Amniotic stem cell (primary cell): ENCODE data around the gene FCMR.
"Not testable (repeated sequence)": the region's sequence is repeated elsewhere in the genome, so short reads cannot be mapped to it uniquely, and the experiment has no call there.

Source experiments
- DNase-seq: peaks from one replicate; lab custom pipeline; 2025; lab: John Stamatoyannopoulos, UW

The FCMR gene

GRCh38 chr1:206949641-206950040, 27.9 kb upstream of the FCMR start:
- DNase-seq: no peak

DNA sequence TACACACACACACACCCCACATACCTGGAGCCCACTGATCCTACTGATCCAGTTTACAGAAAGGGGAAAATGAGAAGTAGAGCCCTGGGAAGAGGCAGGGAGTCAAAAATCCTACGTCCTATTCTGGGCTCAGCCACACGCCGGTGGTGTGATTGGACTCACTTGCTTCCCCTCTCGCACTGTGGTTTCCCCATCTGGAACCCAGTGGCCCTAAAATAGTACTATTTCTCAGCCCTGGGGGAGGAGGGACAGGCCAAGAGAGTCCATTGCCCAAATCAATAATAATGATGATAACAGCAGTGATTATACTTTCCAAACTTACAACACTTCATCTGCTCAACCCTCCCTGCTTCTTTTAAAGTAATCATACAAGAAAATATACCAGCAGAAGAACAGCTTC, 27.5 kb upstream of the FCMR start:
- DNase-seq: no peak

DNA sequence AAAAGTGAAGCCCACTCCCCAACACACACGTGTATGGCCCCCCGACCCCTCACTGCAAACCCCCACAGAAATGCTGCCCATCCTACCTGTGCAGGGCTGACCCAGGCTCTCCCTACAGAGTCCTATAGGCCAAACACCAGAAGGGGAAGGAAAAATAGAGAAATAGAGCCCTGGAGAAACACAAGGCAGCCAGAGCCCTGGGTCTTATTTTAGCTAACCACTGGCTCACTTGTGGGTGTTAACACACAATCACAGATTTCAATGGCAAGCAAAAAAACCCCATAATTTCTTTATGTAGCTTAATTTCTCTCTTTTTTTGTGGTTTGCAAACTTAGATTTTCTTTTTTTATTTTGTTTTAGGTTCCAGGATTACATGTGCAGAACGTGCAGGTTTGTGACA, 25.5 kb upstream of the FCMR start:
- DNase-seq: no peak

DNA sequence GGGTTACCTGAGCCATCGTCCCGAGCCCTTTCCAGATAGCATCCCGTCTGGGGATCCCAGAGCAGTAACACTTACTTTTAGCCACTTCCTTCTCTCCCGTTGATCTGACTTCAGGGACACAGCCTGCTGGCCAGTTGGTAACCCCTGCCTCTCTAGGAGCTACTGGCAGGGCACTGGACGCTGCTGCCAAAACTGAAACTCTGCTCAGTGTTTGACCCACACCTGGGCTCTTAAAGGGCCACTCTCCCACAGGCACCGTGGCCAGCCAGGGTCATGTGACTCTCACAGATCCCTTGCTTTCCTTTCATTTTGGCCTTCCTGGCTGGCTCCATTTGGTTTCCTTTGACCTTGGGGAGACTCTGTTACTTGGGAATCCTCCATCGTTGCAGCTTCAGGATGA, 24.5 kb upstream of the FCMR start, which contains the start of gene PIGR:
Gene PIGR, minus strand, starts transcription at position 206 of the 400 bp plus-strand sequence. CDS start 5,935 bp downstream, outside the sequence.
- no peak for DNase-seq

DNA sequence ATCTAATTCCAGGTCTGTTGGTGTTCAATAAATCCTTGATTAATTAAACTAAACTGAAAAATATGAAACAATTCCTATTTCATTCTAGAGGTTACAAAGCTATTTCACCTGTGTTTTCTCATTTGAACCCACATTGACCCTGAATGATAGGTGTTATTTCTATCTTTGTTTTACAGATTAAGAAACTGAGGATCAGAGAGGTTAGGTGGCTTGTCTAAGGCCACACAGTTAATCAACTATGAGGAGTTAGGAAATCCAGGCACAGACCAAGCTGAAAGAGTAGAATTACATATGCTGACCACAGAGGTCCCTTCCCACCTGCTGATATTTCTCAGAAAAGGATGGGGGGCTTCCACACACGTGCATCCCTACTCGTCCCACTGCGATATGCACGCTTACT, 24.0 kb upstream of the FCMR start:
- DNase-seq: no peak

- no peak for DNase-seq
Measured at GRCh38 chr1:206944703-206945102, 23.0 kb upstream of the FCMR start.

GRCh38 chr1:206941766-206942418, 20.2 kb upstream of the FCMR start:
- no peak for DNase-seq

- no peak for DNase-seq
Measured at GRCh38 chr1:206940588-206940936, 18.8 kb upstream of the FCMR start.

DNA sequence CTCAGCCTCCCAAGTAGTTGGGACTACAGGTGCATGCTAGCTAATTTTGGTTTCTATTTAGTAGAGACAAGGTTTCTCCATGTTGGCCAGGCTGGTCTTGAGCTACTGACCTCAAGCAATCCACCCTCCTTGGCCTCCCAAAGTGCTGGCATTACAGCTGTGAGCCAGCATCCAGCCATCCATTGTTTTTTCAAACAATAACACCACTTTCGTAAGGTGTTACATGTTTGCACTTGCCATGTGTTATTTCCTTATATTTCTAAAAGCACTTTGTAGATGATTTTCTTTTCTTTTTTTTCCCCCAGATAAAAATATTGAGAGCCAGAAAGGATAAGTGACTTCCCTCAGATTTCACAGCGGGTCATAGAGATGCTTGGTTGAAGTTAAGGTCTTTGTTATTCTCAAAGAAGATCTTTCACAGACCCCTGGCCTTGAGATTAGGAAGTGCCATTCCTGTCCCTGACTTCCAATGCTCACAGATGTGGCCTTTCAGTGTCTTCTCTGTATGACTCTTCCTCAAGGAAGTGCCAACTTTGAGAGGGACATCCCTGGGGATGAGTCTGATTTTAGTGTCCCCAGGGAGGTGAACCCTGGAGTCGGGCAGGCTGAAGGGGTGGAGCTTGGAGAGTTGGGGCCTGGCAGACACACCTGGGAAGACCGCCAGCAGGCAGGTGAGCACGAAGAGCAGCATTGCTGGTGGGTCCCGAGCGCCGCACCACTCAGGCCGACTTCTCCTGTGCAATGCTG, 18.3 kb upstream of the FCMR start:
- no peak for DNase-seq

- DNase-seq: no peak
Measured at GRCh38 chr1:206939131-206939530, 17.4 kb upstream of the FCMR start.

DNA sequence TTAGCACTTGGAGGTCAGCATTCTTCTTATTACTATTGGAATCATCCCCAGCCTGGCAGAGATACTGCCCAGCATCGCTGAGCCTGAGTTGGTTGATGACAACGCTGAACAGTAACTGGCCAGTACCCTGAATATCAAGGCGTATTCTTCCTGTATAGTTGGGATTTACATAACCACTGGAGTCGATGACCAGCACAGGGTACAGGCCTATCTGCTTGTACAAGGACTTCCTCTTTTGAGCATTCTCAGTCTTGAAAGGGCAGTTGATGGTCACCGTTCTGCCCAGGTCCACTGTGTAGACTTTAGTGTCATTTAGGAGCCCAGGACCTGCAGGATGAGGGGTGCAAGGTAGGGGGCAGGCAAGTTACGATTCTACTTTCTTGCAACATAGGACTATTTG, 15.7 kb upstream of the FCMR start:
- DNase-seq: no peak

DNA sequence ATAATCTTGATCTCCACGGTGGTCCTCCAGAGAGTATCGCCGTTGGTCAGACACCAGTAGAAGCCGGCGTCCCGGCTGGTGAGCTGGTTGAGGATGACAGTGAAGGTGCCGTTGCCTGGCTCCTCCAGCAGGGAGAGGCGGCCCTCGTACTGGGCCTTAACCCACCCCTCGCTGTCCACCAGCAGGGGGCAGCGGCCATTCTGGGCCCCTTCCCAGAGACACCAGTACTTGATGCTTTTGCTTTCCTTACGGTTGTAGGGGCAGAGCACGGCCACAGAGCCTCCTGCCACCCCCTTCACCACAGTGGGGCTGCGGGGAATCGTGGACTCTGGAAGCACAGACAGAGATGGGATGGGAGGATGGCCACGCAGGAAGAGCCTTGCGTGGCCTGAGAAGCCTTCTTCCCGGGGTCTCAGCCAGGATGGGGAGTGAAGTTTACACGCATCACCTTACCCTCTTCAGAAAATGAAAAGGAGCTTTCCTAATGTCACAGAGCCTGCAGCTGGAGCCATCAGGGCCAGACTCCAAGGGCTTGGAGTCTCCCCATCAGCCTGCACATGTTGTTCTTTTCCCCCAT, 13.8 kb upstream of the FCMR start:
- DNase-seq: no peak

DNA sequence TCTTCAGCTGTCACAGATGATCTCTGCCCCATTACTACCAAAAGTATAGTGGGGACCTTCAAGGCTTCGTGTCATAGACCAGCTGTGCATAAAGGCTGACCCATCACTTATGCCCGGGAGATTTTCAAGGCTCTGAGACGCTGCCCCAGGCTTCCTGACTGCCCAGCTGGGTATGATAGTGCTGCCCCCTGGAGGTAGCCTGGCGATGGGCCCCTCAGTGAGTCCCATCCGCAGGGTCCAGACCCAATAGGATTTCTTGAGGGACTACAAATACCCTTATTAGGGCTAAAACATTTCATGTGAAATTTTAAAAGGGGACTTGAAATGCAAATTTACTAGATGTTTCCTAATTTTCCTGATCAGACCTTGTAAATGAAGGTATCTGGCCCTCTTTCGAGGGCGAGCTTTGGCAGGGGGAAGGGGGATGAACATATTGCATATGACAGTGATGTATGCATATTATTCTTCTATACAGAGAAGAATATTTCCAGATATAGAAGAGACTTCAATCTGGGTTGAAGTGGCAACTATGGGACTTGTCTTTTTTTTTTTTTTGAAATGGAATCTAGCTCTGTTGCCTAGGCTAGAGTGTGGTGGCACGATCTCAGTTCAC, 11.7 kb upstream of the FCMR start:
- DNase-seq: no peak

DNA sequence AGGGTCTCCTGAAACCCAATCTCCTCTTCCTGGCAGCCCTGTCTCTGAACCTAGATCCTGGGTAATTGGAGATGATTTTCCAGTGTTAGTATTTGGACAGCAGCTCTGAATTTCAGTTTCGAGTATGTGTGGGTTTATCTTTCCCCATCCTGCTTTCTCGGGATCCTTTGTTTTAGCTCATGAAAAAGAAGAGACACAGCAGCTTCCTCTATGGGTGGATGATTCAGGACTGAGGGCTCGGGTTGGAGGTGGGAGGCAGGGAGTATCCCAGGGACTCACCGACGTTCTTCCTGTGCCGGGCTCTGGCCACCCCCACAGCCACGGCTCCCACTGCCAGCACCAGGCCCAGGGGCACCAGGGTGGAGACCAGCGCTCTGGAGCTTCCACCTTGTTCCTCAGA, 10.4 kb upstream of the FCMR start:
- no peak for DNase-seq

- no peak for DNase-seq
Measured at GRCh38 chr1:206931709-206932108, 10.0 kb upstream of the FCMR start.

DNA sequence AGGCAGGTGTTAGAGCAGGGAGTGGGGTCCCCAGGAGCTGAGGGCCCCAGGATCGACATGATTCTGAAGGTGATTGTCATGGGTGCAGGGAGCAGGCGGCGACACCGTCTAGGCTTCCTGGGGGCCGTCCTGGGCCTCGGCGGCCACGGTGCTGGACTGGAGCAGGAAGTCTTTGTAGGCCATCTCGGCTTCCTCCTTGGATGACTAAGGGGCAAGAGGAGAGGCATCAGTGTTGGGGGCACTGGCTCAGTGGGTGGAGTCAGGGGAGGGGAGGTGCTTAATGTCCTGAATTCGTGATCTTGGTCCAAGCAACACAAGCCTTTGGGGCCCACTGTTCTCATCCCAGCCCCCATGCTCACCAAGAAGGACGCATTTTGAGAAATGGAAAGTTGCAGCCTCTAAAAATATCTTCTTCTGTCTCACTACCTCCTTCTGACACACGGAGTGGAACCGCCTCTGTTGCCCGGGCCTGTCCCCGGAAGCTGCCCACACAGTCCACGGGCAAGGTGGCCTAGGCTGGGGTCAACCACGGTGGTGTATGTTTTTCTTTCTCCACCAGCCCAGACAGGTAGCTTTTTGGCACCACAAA, 8.6 kb upstream of the FCMR start:
- DNase-seq: no peak

GRCh38 chr1:206929524-206929923, 7.8 kb upstream of the FCMR start:
- DNase-seq: no peak

- no peak for DNase-seq
Measured at GRCh38 chr1:206926286-206926685, 4.5 kb upstream of the FCMR start.

DNA sequence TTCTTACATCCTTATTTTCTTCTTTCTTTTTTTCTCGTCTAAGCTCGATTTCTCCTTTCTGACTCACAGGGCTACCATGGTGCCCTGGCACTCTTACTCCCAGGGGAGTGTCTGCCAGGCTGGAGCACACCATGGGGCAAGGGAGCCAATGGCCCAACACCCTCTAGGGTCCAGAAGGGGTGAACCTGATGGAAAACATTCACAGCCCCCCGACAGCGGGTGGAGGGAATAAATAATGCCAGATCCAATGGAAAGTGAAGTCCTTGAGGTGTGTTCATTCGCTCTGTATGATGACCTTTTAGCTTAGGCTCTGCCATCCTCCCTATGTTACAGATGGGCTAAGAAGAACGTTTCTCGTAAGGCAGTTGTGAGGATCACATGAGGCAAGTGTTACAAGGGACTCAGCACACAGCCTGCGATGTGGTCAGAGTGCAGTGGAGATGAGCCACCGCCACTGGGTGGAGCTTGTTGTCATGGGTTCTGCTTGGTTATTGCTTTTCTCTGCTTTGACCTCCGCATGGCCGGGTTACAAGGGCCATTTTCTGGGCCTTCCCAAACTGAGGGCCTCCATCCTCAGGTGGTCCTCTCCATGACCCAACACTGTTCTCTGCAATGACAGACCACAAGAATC, 3.5 kb upstream of the FCMR start:
- no peak for DNase-seq

DNA sequence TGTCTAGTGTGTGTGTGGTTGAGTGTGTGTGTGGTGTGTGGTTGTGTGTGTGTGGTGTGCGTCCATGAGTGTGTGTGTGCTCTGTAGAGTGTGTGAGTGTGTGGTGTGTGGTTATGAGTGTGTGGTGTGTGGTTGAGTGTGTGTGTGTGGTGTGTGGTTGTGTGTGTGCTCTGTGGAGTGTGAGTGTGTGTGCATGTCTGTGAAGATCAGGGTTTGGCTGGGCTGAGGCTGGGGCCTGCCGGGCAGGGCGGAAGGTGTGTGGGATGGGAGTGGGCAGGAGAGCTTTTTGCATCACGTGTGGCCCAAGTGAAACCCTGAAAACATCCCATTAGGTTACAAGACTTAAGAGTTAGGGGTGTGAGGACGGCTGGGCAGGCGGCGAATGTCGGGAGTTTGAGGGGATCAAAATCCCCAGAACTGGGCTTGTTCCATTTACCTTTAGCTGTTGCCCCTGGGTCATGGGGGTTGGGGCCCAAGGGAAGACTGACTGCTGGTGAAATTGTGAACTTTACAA, 2.9 kb upstream of the FCMR start:
- no peak for DNase-seq

DNA sequence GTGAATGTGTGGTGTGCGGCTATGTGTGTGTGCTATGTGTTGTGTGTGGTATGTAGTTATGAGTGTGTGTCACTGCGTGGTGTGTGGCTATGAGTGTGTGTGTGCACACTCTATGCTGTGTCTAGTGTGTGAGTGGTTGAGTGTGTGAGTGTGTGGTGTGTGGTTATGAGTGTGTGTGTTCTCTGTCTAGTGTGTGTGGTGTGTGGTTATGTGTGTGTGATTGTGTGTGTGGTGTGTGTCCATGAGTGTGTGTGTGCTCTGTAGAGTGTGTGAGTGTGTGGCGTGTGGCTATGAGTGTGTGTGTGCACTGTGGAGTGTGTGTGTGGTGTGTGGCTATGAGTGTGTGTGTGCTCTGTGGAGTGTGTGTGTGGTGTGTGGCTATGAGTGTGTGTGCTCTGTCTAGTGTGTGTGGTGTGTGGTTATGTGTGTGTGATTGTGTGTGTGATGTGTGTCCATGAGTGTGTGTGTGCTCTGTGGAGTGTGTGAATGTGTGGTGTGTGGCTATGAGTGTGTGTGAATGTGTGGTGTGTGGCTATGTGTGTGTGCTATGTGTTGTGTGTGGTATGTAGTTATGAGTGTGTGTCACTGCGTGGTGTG, 2.3 kb upstream of the FCMR start:
- DNase-seq: not testable (repeated sequence)
